Liver (tissue), 9 donors: Measurements from ENCODE around the gene RTN4R. TPM values are rescaled to one million over a fixed set of nuclear protein-coding genes. Genes with fewer than 3 reads are reported as not detected.

Source experiments
- DNase-seq: peaks from one replicate; pipeline ENCODE4 v3.0.0-alpha.2; 2017; ENCODE audit warnings: low spot score
- H3K27ac ChIP-seq, 2 donors: one replicate each; pipeline ENCODE4 v1.7.0; 2013; ENCODE audit warnings: inconsistent platforms in 2 of 2, low read length in 2 of 2, control low read depth in 1 of 2, low read depth in 1 of 2, mild to moderate bottlenecking in 1 of 2
- H3K27me3 ChIP-seq, 4 donors: one replicate each; pipeline versions ENCODE4 v1.6.1 to v1.7.0; 2013; ENCODE audit warnings: low read length in 3 of 4, inconsistent platforms in 1 of 4, mild to moderate bottlenecking in 1 of 4, moderate library complexity in 1 of 4; ENCODE audit not compliant: control insufficient read depth in 4 of 4, insufficient read depth in 4 of 4
- H3K36me3 ChIP-seq, 4 donors: one replicate each; pipeline versions ENCODE4 v1.6.1 to v1.7.0; 2013; ENCODE audit warnings: low read length in 3 of 4, mild to moderate bottlenecking in 3 of 4, low read depth in 1 of 4, moderate library complexity in 1 of 4; ENCODE audit not compliant: control insufficient read depth in 4 of 4, insufficient read depth in 3 of 4
- H3K4me1 ChIP-seq, 4 donors: one replicate each; pipeline versions ENCODE4 v1.6.1 to v1.7.0; 2013; ENCODE audit warnings: low read length in 3 of 4, mild to moderate bottlenecking in 3 of 4, moderate library complexity in 1 of 4; ENCODE audit not compliant: control insufficient read depth in 4 of 4, insufficient read depth in 4 of 4
- H3K4me3 ChIP-seq, 3 donors: one replicate each; pipeline versions ENCODE4 v1.6.1 to v1.7.0; 2013; ENCODE audit warnings: low read length in 3 of 3, control low read depth in 1 of 3, low read depth in 1 of 3, mild to moderate bottlenecking in 1 of 3
- H3K9ac ChIP-seq, 2 donors: one replicate each; pipeline ENCODE4 v1.7.0; 2013; ENCODE audit warnings: low read length in 2 of 2, mild to moderate bottlenecking in 2 of 2, moderate library complexity in 2 of 2, control low read depth in 1 of 2, low read depth in 1 of 2
- H3K9me3 ChIP-seq, 4 donors: one replicate each; pipeline versions ENCODE4 v1.6.1 to v1.7.0; 2013; ENCODE audit warnings: low read length in 3 of 4; ENCODE audit not compliant: control insufficient read depth in 4 of 4
- CTCF ChIP-seq: fragments of 150-350 bp; IDR thresholded peaks from 2 replicates; pipeline ENCODE4 v1.5.1; 2017; ENCODE audit warnings: improper control_type of control experiment, low read depth, low read length; ENCODE audit not compliant: missing input control
- EGR1 ChIP-seq, 2 donors: IDR thresholded peaks; 2 replicates each; pipeline ENCODE4 v1.6.1; 2016 to 2018; ENCODE audit warnings: antibody characterized with exemption in 2 of 2, low read depth in 2 of 2
- FOXA2 ChIP-seq: IDR thresholded peaks from 2 replicates; pipeline ENCODE4 v1.6.1; 2016; ENCODE audit warnings: antibody characterized with exemption
- HNF4A ChIP-seq, 2 donors: conservative IDR thresholded peaks; 2 replicates each; pipeline ENCODE4 v1.6.1; 2016; ENCODE audit warnings: antibody characterized with exemption in 2 of 2, mild to moderate bottlenecking in 2 of 2
- HNF4G ChIP-seq: IDR thresholded peaks from 2 replicates; pipeline ENCODE4 v1.6.1; 2016; ENCODE audit warnings: antibody characterized with exemption
- JUND ChIP-seq, 2 donors: IDR thresholded peaks; 2 replicates each; pipeline ENCODE4 v1.6.1; 2016; ENCODE audit warnings: antibody characterized with exemption in 2 of 2
- MAX ChIP-seq: IDR thresholded peaks from 2 replicates; pipeline ENCODE4 v1.6.1; 2016; ENCODE audit warnings: antibody characterized with exemption
- NR2F2 ChIP-seq: IDR thresholded peaks from 2 replicates; pipeline ENCODE4 v1.6.1; 2016; ENCODE audit warnings: antibody characterized with exemption
- RAD21 ChIP-seq, 2 donors: IDR thresholded peaks; 2 replicates each; pipeline ENCODE4 v1.6.1; 2016; ENCODE audit warnings: antibody characterized with exemption in 2 of 2, mild to moderate bottlenecking in 2 of 2
- RXRA ChIP-seq, 2 donors: IDR thresholded peaks; 2 replicates each; pipeline ENCODE4 v1.6.1; 2017 to 2018; ENCODE audit warnings: antibody characterized with exemption in 2 of 2, mild to moderate bottlenecking in 1 of 2
- SP1 ChIP-seq: IDR thresholded peaks from 2 replicates; pipeline ENCODE4 v1.6.1; 2018; ENCODE audit warnings: antibody characterized with exemption, mild to moderate bottlenecking
- YY1 ChIP-seq: IDR thresholded peaks from 2 replicates; pipeline ENCODE4 v1.6.1; 2016; ENCODE audit warnings: antibody characterized with exemption, mild to moderate bottlenecking
- ZBTB33 ChIP-seq: IDR thresholded peaks from 2 replicates; pipeline ENCODE4 v1.6.1; 2016; ENCODE audit warnings: antibody characterized with exemption
- WGBS: extraction: QIAGEN DNeasy Blood & Tissue Kit; methylation state at CpG from one replicate; pipeline ENCODE4 v1.1.7; 2013; 5-methylcytosine and 5-hydroxymethylcytosine counted together
- polyA plus RNA-seq, 2 donors: library from polyadenylated mRNA; stranded (reverse) in 1 of 2; unstranded in 1 of 2; fragments of 200-250 nt in 1 of 2; fragments of >200 nt in 1 of 2; fragmentation: Nextera tagmentation in 1 of 2; extraction: Ambion mirVana in 1 of 2; gene quantifications; one replicate each; pipeline versions ENCODE4 v1.2.1 to v1.2.3, GENCODE V29; 2013 to 2015
- total RNA-seq, 2 donors: library from RNA; depleted of rRNA; stranded (reverse); fragments of >200 nt; gene quantifications; one replicate each; pipeline ENCODE4 v1.2.3, GENCODE V29; 2014
- donor health status: healthy.
- donor health status: healthy.
- donor health status: healthy.
- donor health status: healthy.
- donor health status: healthy.

RTN4R gene
- total and polyA plus RNA-seq, 4 donors, result 0.33 to 10.4 (median 1.1) TPM

- peak overlapping the region; percentile 26 to 53 (median 42) for H3K4me3 ChIP-seq
- TF ChIP-seq MAX, result no peak
- TF ChIP-seq EGR1 (IDR thresholded peaks at IDR 0.05; ENCODE audit: low read depth in 2 of 2), result no peak
- H3K9me3 ChIP-seq, result no peaks in the 10 kb centered on the region
- H3K27ac ChIP-seq, result peak overlapping the region; percentile 61 to 67
- H3K4me1 ChIP-seq, result peaks cover 23 to 75% (median 54%) of the 10 kb centered on the region in 4 donors
- peak overlapping the region; percentile 42 to 60 for H3K9ac ChIP-seq
- no peak for DNase-seq
- H3K27me3 ChIP-seq, result no peaks in the 10 kb centered on the region
- 51% methylated on average over 12 of the region's 12 CpGs for WGBS
- H3K36me3 ChIP-seq, result no peaks in the 10 kb centered on the region
These were observed 62.0 kb downstream of the RTN4R start for GRCh38 chr22:20205964-20206708.

- no peak for DNase-seq
These were observed 62.6 kb downstream of the RTN4R start for GRCh38 chr22:20205464-20205963.

GRCh38 chr22:20204806-20205205 is 63.3 kb downstream of the RTN4R start:
- no peak overlapping the region for H3K4me3 ChIP-seq
- peaks cover 22 to 62% (median 47%) of the 10 kb centered on the region in 4 donors for H3K4me1 ChIP-seq
- peak overlapping the region; percentile 29 to 78 for H3K27ac ChIP-seq
- H3K9ac ChIP-seq, result no peak overlapping the region
- H3K9me3 ChIP-seq, result no peaks in the 10 kb centered on the region
- no peaks in the 10 kb centered on the region for H3K27me3 ChIP-seq
- TF ChIP-seq MAX (no peak), ZBTB33 (no peak), HNF4A (conservative IDR thresholded peaks at IDR 0.05) (no peak), EGR1 (IDR thresholded peaks at IDR 0.05; ENCODE audit: low read depth in 2 of 2) (no peak), RXRA (IDR thresholded peaks at IDR 0.05) (no peak), RAD21 (IDR thresholded peaks at IDR 0.05) (no peak)
- H3K36me3 ChIP-seq, result no peaks in the 10 kb centered on the region
- 80% methylated on average over 16 of the region's 16 CpGs for WGBS
- no peak for DNase-seq

More at GRCh38 chr22:20205464-20205963, 62.6 kb downstream of the RTN4R start:
- WGBS, result 93% methylated on average over 15 of the region's 15 CpGs
- Histone ChIP-seq H3K4me1 (peaks cover 22 to 69% (median 50%) of the 10 kb centered on the region in 4 donors), H3K36me3 (no peaks in the 10 kb centered on the region), H3K27ac (peak overlapping the region; percentile 6 to 61), H3K9me3 (no peaks in the 10 kb centered on the region), H3K27me3 (no peaks in the 10 kb centered on the region), H3K4me3 (no peak overlapping the region), H3K9ac (no peak overlapping the region)
- no peak for TF ChIP-seq HNF4G
- no peak for TF ChIP-seq FOXA2
- TF ChIP-seq RXRA (IDR thresholded peaks at IDR 0.05), result no peak
- TF ChIP-seq YY1, result no peak
- no peak for TF ChIP-seq MAX
- TF ChIP-seq SP1, result no peak
- TF ChIP-seq RAD21 (IDR thresholded peaks at IDR 0.05), result no peak
- TF ChIP-seq NR2F2, result no peak
- no peak for TF ChIP-seq HNF4A (conservative IDR thresholded peaks at IDR 0.05)
- TF ChIP-seq JUND (IDR thresholded peaks at IDR 0.05), result no peak
- TF ChIP-seq CTCF, result no peak
